Transverse colon (tissue), 4 donors: ENCODE measurements around the gene LPO.

Experiments used
- CTCF ChIP-seq, 5 experiments: fragments of 200-600 bp in 3 of 5; fragments of 450-650 bp in 2 of 5; sonication (generic) in 3 of 5; IDR thresholded peaks; 1 replicate in 2 of 5; 2 replicates in 3 of 5; pipeline ENCODE4 v1.5.1; 2016 to 2017; ENCODE audit warnings: antibody characterized with exemption in 5 of 5, inconsistent platforms in 3 of 5, mild to moderate bottlenecking in 2 of 5, moderate library complexity in 1 of 5
- EP300 ChIP-seq: sonication (generic); formaldehyde crosslinking; IDR thresholded peaks from one replicate; pipeline ENCODE4 v1.6.1; 2017; ENCODE audit warnings: antibody characterized with exemption, low read depth
- POLR2A ChIP-seq: fragments of 450-650 bp; IDR thresholded peaks from one replicate; pipeline ENCODE4 v1.6.1; 2016; ENCODE audit warnings: antibody characterized with exemption, mild to moderate bottlenecking, moderate library complexity
- POLR2AphosphoS5 ChIP-seq, 3 donors: sonication (generic); formaldehyde crosslinking; IDR thresholded peaks; one replicate each; pipeline ENCODE4 v1.6.1; 2016; ENCODE audit warnings: antibody characterized with exemption in 3 of 3

GRCh38 chr17:58284613-58285421, 46.4 kb downstream of the LPO start:
- TF ChIP-seq CTCF (IDR thresholded peaks at IDR 0.05) = no peak
- TF ChIP-seq POLR2A = no peak
- TF ChIP-seq POLR2AphosphoS5 (IDR thresholded peaks at IDR 0.05) = no peak
- TF ChIP-seq EP300 = no peak
